GM23248 (cell line): ENCODE results near the gene TSEN15.

Experiments used
- EZH2 ChIP-seq: fragments of 200-600 bp; sonication (generic); IDR thresholded peaks from 2 replicates; pipeline ENCODE4 v1.6.1; 2018; ENCODE audit warnings: antibody characterized with exemption, mild to moderate bottlenecking; ENCODE audit not compliant: insufficient read depth, poor library complexity, severe bottlenecking
- EZH2phosphoT487 ChIP-seq: fragments of 200-600 bp; sonication (generic); IDR thresholded peaks from 2 replicates; pipeline ENCODE4 v1.6.1; 2018; ENCODE audit warnings: antibody characterized with exemption, moderate library complexity, mild to moderate bottlenecking, low read depth; ENCODE audit not compliant: insufficient read depth

GRCh38 chr1:184075055-184076029, 23.8 kb downstream of the TSEN15 start:
- no peak for TF ChIP-seq EZH2phosphoT487
- no peak for TF ChIP-seq EZH2
